ENCODE results near the gene AHNAK.

DNA sequence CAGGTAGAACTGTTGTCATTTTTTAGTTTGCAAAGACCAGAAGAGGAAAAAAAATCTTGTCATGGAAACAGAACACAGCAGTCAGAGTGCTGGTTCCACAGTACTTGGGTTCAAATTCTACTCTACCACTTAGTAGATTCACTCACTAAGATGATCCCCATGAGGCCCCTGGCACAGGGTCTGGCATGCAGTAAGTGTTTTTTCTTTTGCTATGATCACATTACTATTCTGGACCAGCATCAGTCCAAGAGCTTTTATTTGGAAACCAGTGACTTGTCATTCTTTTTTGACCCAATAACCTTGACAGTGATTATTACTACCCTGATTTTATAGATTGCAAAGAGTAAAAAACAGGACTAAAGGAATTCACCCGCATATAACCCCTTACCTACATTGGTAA, 23.0 kb upstream of the AHNAK start:
- TF ChIP-seq EZH2 (IDR thresholded peaks at IDR 0.05; ENCODE audit: insufficient read depth, poor library complexity, severe bottlenecking) (no peak), EZH2phosphoT487 (IDR thresholded peaks at IDR 0.05; ENCODE audit: insufficient read depth, low read depth) (no peak)
